ENCODE results near the gene TREML2.
"Not testable (repeated sequence)": the region's sequence is repeated elsewhere in the genome, so short reads cannot be mapped to it uniquely, and the experiment has no call there.

TREML2 gene

GRCh38 chr6:41208439-41209106 is 7.6 kb upstream of the TREML2 start:
- no peak for DNase-seq (ENCODE audit: low spot score)

- no peak for DNase-seq (ENCODE audit: low spot score)
Measured at GRCh38 chr6:41204156-41204555, 3.2 kb upstream of the TREML2 start.

- DNase-seq (ENCODE audit: low spot score), result no peak
Measured at GRCh38 chr6:41201764-41202173, 820 bp upstream of the TREML2 start.

GRCh38 chr6:41200296-41200900 is 551 bp downstream of the TREML2 start:
- DNase-seq (ENCODE audit: low spot score), result no peak

GRCh38 chr6:41199552-41200246 is 1.2 kb downstream of the TREML2 start:
- no peak for DNase-seq (ENCODE audit: low spot score)

- DNase-seq (ENCODE audit: low spot score), result no peak
Measured at GRCh38 chr6:41197234-41197633, 3.7 kb downstream of the TREML2 start.

- no peak for DNase-seq (ENCODE audit: low spot score)
Measured at GRCh38 chr6:41194386-41194785, 6.6 kb downstream of the TREML2 start.

GRCh38 chr6:41193884-41194283 is 7.1 kb downstream of the TREML2 start:
- DNase-seq (ENCODE audit: low spot score), result no peak

GRCh38 chr6:41193171-41193734 is 7.7 kb downstream of the TREML2 start:
- DNase-seq (ENCODE audit: low spot score), result no peak

GRCh38 chr6:41191569-41191968 is 9.4 kb downstream of the TREML2 start:
- peak; percentile 2 for DNase-seq (ENCODE audit: low spot score)

- DNase-seq (ENCODE audit: low spot score), result no peak
Measured at GRCh38 chr6:41190791-41191190, 10.2 kb downstream of the TREML2 start.

GRCh38 chr6:41189967-41190366 is 11.0 kb downstream of the TREML2 start:
- DNase-seq (ENCODE audit: low spot score), result no peak

- DNase-seq (ENCODE audit: low spot score), result not testable (repeated sequence)
Measured at GRCh38 chr6:41189046-41189445, 11.9 kb downstream of the TREML2 start.

GRCh38 chr6:41187924-41188886 is 12.7 kb downstream of the TREML2 start:
- no peak for DNase-seq (ENCODE audit: low spot score)

GRCh38 chr6:41186031-41186562 is 14.9 kb downstream of the TREML2 start:
- no peak for DNase-seq (ENCODE audit: low spot score)

GRCh38 chr6:41184761-41185160 is 16.2 kb downstream of the TREML2 start:
- DNase-seq (ENCODE audit: low spot score), result no peak

- DNase-seq (ENCODE audit: low spot score), result peak; percentile 26
Measured at GRCh38 chr6:41182069-41183034, 18.6 kb downstream of the TREML2 start.

- no peak for DNase-seq (ENCODE audit: low spot score)
Measured at GRCh38 chr6:41181566-41181965, 19.4 kb downstream of the TREML2 start.

- no peak for DNase-seq (ENCODE audit: low spot score)
Measured at GRCh38 chr6:41179163-41179562, 21.8 kb downstream of the TREML2 start.

GRCh38 chr6:41177695-41178094 is 23.3 kb downstream of the TREML2 start:
- no peak for DNase-seq (ENCODE audit: low spot score)
